ENCODE data around the gene SLC25A45.

GRCh38 chr11:65423516-65424204 is 41.2 kb upstream of the SLC25A45 start:
- no peak for TF ChIP-seq CTCF (IDR thresholded peaks at IDR 0.05 in 4 of 5, conservative IDR thresholded peaks at IDR 0.05 in 1 of 5)
- TF ChIP-seq POLR2A (IDR thresholded peaks at IDR 0.05) = no peak
